Stimulated activated CD4-positive, alpha-beta T cell treated with anti-CD3 and anti-CD28 coated beads, Interleukin-4, amount 100 ng/mL, for 1 hour (primary cell): ENCODE measurements around the gene ESAM.

Experiments
- DNase-seq: peaks from one replicate; pipeline ENCODE4 v3.0.0-alpha.2; 2020

Gene ESAM

DNA sequence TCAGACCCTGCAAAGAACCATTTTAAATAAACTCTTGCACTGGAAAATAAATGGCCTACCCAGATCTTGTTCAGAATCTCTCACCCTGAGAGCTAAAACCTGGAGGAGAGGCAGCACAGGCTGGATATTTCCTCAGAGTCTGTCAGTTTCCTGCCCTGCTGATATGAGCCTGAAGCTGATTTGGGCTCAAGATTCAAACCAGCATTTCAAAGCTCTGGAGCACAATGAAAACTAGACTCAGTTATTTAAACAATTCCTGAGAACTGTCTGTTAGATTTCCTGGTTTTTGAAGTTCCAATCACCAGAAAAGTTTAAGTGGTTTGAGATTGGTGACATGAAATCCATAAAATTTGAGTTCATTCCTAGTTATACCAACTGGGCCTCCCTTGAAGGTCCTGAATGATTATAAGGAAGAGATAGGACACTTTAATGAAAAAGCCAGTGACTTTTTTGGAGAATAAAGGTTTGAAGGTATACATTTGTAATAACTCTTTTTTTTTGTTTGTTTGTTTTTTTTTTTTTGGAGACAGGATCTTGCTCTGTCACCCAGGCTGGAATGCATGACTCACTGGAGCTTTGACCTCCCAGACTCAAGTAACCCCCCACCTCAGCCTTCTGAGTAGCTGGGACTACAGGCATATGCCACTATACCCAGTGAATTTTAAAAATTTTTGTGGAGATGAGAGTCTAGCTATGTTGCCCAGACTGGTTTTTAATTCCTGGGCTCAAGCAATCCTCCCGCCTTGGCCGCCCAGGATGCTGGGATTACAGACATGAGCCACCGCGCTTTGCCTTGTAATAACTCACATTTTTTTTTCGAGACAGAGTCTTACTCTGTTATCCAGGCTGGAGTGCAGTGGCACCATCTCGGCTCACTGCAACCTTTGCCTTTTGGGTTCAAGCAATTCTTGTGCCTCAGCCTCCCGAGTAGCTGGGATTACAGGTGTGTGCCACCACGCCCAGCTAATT, 8.0 kb upstream of the ESAM start:
- DNase-seq, result no peak

DNA sequence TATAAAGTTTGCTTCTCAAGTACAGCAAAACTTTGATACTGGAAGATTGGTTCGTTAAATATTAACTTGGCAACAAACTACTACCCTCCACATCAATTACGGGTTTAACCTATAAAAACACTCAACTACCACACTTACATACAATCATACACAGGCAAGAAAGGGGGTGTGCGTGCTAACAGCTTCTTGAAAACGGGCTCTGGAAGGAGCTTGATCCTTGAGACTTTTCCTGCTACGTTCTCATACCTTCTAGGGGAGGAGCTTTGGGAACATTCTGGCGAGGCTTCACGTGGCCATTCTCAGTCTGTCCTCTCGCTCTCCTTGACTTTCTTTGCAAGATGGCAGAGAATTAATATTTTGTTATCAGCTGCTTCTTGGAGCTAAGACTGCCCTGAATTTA, 6.8 kb upstream of the ESAM start:
- no peak for DNase-seq

DNA sequence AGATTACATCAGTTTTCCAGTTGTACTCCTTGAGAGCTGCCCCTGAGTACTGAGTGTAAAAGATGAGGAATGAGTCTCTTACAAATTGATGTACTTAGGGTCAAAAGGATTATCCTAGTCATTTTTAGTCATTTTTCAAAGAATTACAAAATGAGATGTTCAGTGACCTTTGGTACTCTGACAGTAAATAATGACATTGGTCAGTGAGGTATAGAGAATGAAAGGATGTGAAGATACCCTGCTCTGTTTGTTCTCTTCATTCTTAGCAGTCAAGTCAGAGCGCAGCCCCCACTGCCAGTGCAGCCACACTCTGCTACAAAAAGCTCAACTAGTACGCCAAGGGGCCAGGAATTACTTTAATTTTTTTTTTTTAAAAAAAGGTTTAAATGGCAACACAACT, 4.1 kb upstream of the ESAM start:
- no peak for DNase-seq

DNA sequence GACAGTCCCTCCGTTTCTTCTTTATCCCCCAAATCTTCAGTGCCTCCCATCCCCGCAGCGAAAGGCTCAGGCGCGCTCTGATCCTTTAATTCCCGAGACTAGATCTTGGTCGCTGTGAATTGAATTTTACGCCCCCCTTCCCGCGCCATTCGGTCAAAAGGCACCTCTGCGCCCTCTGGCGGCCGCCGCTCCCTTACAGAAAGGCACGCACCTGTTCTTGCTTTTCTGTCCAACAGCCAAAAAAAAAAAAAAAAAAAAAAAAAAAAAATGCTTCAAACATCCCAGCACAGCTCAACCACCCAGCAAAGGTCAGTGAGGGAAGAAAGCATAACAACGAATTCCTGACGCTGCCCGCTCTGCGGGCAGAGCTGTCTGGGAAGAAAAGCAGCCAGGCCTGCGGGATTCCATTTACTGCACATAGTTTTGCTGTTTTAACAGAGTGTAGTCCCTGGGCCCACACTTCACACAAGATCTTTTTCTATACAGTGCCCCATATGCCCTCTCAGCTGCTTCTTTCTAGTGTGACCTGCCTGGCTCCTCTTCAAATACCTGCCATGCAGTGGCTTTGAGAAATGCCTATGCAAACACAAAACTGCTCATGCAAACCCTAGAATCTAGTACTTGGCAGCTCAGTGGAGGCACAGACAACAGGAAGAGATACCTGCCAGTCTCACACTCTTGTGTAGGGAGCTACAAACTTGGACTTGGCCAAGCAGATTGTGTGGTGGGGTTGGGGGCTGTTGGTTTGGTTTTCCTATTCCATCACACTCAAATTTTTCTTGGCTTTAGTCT, 1.3 kb upstream of the ESAM start:
- DNase-seq, result peak; percentile 90

DNA sequence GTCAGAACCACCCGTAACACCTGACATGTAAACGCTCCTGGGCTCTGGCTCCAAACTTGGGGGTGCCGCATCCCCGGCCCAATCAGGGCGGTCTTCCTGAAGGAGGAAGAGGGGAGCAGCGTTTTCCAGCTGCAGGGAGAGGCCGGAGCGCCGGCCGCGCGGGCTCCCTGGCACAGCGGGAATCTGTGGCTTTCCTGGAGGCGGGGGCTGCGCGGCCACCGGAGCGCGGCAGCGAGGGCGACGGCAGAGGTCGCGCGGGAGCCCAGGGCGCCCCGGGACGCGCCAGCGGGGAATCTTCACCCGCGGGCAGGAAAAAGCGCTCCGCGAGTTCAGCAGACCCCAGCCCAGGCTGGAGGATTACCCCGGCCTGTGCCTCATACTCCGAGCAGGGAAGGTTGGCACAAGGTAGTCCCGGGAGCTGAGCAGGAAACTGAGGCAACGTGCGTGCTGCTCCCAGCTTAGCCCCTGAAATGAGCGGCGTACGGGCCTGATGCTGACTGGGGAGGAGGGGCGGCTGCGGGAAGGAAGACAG, 600 bp upstream of the ESAM start:
- no peak for DNase-seq

DNA sequence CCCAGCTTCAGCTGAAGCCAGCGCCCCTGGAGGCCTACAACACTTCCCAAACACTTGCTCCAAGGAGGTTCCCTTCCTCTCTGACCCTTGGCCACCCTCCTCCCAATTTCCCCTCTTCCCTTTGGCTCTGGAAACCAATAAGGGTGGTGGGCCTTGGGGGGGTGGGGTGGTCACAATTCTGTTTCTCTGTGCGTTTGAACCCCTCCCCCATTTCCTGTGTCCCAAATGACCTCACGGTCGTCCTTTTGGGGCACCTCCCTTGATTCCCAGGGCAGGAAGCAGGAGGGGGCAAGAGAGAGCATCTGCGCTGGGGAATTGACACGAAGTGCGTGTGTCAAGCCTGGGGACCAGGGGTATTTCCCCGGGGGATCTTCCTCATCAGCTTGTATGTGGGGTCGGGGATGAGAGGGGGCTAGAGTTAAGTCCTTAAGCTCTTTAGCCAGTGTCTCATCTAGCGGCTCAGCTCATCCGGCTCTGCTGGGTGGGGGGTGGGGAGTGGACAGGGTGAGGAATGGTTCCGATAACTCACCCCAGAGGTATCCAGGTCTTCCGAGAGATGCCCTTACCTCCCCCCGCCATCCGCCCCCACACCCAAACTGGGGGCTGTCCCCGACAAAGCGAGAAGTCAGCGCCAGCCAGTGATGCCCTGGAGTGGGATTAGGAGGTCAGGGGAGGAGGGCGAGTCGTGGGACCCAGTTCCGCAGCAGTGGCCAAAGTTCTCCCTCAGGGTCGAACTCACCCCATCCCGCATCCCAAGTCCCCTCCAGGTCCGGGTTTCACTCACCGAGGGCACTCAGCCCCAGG, 587 bp downstream of the ESAM start:
- DNase-seq, result no peak

DNA sequence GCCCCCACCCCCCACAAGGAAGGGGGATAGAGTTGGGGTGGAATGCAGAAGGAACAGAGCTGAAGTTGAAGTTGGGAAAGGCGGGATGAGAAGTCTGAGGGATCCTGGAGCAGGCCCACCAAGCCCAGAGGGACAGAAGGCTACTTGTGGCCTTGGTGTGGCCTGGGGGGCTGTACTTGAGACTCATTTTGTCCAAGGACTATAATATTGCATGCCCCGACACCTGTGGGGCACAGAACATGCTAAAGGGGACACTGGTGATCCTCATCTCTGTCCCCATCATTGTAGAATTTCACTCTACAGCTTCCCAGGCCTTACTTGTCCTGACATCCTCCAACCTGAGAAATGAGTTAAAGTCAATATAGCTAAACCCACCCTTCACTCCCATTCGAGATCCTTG, 1.3 kb downstream of the ESAM start:
- DNase-seq, result no peak

DNA sequence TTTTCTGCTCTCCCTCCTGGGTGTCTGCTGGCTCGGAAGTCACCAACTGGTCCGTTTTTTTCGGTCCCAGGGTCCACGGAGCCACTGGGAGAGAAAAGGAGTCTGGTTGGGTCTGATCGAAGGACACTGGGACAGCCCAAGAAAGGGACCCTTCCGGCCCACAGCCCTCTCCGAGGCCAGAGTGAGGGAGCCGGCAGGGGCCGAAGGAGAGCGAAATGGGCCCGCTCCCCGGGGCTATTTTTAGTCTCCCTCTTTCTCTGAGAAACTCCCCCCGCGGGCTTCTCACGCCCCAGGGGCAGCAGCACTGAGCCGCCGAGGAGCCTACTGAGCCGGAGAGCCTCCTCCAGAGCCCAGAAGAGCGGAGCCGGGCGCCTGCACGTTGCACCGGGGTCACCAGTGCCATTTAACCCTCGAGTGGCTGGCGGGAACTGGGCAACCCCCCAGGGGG, 1.9 kb downstream of the ESAM start:
- DNase-seq, result no peak

DNA sequence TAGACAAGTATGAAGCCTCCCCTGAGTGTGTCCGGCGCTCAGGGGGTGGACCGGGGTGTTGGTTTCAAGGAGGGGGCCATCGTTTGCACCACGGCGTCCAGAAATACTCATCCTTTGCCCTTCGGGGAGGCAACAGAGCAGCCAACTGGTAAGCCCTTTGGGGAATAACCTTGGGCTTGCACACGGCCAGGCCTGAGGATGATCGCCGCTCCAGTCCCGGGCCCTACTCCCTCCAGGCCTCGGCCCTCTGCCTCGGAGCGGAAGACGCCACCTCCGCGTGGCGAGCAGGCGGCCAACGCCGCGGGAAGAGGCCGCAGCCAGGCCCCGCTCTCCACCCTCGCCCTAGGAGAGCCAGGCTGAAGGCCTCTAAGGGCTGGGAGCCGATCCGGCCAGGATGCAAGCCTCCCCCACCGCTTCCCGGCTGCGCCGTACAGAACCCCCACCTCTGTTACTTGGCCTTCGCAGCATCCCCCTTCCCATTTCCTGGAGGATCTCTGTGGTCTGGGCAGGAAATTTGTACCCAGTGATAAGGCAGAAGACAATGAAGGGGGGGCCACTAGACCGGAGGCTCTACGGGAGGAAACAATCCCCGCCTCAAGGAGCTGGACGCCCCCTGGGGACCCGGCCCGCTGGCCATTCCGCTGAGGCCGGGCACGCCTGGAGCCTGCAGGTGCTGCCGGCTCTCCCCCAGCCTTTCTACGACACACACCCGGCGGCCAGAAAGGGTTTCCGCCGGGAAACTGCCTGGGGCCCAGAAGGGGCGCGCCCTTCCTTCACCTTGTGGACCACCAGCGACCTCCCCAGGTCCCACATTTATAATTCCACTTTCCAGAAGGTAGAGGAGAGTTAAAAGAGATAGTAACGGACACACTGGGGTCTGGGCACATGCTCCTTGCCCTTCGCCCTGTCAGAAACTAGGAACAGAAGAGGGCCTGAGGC, 2.6 kb downstream of the ESAM start:
- no peak for DNase-seq

DNA sequence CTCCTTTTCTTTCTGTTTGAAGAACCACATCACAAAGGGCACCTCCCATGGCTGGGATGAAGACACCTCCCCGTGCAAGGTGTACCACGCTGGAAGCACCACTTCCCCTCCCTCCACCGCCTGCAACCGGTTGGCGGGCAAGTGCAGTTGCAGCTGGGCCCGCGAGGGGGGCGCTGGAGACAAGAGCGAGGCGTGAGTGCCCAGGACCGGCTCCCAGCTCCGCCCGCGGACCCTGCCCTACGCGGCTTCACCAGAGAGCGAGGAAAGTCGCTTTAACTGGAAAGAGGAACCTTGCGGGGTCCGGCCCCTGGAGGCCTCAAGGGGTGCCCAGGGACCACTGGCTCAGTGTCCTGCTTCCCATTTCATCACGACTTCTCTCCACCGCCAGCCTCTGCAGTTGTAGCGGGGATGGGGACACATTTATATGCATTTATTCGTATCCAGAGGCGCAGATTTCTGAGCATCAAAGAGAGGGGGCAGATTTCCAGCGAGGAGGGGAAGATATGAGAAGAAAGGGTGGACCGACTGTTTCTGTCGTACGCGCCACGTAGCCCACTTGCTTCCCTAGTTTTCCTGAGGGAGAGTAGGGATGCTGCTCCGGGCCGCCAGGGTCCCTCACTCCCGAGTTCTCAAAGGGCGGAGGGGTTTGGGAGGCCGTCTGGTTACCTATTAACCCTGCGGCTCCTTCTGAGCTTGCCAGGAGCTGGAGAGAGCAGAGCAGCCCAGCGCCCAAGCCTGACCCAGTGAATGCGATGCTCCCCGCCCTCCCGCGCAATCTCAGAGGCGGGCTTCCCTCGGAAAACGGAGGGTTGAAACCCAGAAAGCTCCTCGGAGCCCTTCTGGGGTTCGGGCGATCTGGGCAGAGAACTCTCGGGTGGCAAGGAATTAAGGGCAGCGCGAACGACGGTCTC, 3.5 kb downstream of the ESAM start:
- DNase-seq, result peak; percentile 68

DNA sequence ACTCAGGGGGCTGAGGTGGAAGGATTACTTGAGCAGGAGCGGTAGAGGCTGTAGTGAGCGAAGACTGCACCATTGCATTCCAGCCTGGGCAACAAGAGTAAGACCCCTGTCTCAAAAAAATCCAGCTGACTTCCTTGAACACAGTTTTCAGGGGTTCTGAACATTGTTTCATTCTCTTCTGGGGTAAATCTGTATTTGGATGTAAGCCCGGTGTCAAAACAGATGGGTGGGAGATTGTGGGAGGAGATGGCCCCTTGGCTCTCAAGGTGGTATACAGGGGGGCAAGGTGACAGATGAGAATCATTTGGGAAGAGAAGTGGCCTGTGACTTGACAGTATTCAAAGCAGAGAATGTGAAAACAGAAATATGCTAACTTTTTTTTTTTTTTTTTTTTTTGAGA, 4.8 kb downstream of the ESAM start:
- DNase-seq, result no peak

DNA sequence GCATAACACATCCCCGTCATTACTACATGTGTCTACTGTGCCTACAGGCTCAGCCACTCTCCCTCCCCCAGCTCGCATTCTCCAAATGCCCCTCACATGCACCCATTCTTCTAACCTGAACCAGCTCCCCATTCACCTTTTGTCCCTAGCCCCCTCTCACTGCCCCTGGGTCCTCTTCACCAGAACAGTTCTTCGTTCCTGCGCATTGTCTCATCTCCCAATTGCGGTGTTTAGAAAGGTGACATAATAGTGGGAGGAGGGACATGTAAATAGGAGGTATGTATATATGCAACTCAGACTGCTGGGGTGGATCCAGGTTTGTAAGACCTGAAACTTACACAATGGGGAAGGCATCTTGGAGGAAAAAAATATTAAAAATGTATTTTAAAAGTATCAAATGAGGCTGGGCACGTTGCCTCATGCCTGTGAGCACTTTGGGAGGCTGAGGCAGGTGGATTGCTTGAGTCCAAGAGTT, 5.3 kb downstream of the ESAM start:
- no peak for DNase-seq

DNA sequence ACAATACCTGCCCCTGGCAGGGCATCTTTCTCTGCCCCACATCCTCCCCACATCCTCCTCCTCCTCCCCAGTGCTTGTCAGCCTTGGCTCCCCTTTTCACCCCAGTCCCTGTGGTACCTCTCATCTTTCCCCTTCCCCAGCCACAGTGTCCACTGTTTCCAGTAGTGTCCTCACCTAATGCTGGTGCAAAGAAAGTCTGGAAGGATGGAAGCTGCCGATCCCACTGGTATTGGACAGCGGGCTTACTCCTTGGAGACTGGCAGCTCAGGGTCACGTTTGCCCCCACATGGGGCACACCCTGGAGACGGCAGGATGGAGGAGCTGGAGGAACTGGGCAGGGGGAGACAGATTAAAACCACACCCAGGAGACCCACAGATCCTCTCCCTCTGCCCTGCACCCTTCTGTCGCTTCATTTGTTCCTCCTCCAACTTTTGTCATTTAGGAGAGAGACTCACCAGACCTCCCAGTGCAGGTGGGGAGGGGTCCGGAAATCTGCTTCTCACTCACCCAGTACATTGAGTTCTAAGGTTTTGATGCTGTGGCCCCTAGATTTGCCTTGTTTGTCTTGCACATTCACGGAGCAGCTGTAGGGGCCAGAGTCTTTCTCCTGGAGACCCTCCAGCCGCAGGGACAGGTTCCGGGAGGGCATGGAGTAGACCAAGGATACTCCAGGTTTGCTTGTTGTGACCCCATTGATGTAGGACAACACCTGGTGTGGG, 5.9 kb downstream of the ESAM start:
- DNase-seq, result no peak

DNA sequence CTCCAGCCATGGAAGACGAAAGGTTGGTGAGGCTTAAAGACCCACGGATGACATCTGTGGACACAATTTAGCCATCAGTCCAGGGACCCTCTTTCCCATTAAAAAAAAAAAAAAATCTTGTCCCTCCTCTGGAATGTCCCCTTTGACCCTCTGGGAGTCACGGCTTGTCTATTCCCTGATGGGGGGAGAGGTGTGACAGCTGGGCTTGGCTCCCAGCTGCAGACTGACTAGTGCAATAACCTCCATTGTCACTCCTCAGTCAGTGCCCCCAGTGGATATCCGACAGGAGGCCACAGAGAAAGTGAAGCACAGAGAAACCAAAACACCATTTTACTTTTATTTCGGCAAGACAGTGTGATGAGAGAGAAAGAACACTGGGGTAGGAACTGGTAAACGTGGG, 7.4 kb downstream of the ESAM start:
- DNase-seq, result no peak

DNA sequence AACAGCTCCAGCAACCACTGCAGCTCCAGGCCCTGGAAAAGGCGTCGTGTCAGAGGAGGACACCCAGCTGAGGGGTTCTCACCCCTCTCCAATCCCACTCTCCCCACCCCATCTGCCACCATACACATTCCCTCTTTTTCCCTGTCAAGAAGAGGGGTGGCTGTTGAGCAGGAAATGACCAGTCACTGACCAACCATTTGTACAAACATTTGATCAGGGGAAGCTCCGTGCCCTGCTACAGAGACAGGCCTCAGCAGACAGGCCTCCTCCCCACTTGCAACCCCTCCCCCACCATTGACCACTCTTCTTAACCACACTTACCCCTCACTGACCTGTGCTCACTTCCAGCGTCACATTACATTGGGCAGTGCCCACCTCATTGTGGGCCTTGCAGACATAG, 7.8 kb downstream of the ESAM start:
- no peak for DNase-seq

DNA sequence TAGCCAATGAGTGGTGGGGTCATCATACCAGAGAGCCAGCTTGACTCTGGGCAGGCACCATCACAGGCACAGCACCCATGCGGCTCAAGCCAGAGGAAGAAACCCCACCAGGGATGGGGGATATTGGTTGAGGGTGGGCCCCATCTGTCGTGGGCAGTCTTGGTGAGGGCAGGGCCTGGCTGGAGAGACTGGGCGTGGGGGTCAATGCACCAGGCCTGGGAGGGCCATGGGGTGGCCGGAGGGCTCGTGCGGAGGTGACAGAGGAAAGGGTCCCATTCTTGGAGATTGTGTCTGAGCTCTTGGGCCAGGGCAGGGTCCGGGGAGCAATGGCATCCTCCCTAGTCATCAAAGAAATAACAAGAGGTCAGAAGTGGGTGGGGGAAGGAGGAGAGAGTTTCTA, 8.5 kb downstream of the ESAM start:
- DNase-seq, result no peak

DNA sequence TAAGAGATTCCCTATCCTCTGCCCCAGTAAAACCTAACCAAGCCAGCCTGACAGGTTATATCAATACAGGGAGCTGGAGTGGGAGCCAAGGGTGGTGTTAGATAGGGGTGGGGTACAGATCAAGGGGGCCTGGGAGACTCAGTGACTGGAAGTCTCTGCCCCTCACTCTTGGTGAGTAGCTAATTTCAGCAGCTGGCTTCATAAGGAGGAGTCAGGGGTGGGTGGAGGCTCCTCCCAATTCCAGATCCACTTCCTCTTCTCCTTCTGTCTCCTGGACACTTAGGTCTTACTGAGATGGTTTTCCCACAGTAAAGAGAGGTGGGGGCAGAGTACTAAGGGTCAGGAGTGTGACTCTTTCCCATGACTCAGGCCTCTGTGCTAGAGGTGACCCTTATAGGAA, 8.9 kb downstream of the ESAM start:
- DNase-seq, result no peak

DNA sequence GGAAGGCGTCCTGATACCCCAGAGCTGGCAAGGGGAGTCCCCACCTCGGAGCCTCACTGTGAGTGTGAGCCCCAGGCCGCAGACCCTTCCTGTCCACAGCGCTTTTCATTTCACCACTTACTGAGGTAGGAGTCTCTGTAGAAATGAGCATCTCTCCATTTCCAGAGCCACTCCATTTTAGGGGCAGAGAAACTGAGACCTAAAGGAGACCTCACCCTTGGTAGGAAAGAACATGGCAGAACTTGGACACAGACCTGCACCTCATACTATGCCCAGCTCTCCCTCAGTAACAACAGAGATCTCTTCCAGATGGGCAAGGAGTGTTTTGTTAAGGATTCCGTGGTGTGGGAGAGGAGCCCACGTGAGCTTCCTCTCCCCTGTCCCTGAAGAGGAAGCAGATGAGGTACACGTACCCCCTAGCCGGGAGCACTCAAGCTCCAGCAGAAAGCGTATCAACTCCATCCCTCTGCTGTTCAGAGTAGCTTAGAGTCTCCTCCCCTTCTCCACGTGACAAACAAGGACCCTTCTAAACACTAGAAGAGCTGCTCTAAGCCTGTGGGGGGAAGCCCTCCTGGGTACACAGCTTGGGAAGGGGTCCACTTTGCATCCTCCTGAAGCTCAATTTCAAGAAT, 9.5 kb downstream of the ESAM start:
- no peak for DNase-seq

DNA sequence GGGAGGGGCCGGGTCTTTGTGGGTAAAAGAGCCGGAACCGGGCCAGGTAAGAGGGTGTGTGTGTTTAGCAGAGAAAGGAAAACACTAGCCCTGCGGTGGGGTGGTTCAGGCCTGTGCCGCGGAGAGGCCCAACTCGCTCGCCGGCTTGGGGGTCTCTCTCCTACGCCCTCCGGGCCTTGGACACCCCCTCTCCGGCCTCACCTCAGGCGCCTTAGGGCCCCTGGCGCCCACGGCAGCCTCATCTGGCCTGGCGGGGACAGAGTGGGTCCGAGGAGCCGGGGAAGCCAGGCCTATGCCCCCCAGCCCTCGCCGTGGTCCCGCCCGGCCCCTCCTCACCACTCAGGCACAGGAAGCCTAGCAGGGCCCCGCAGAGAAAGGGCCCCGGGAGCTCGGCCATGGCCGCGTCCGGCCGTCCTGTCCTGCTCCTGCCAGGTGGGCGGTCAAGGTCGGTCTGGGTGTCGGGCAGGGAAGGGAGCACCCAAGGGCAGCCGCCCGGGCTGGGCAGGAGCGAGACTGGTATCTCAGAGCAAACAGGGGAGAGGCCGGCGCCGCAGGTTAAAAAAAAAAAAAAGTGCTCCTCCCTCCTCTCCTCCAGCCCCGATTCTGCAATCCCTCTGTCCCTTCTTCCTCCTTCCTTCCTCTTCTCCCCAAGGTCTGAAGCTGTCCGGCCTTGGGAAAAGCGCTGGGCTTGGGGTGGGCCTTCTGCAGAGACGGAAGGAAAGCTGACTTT, 10.2 kb downstream of the ESAM start, which contains the start of gene VSIG2:
TSS of gene VSIG2 (minus strand) at position 515 of the 730 bp plus-strand sequence. CDS start at position 397, 118 bp downstream.
- no peak for DNase-seq
